Measurements from ENCODE around the gene APIP. TPM values are rescaled to one million over a fixed set of nuclear protein-coding genes. Genes with fewer than 3 reads are reported as not detected.
A peak's percentile ranks its signal among the peaks of the same experiment; 100 is the strongest.

The APIP gene, protein sequence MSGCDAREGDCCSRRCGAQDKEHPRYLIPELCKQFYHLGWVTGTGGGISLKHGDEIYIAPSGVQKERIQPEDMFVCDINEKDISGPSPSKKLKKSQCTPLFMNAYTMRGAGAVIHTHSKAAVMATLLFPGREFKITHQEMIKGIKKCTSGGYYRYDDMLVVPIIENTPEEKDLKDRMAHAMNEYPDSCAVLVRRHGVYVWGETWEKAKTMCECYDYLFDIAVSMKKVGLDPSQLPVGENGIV
- 19.0 and 27.8 TPM in 2 replicates for total RNA-seq

DNA sequence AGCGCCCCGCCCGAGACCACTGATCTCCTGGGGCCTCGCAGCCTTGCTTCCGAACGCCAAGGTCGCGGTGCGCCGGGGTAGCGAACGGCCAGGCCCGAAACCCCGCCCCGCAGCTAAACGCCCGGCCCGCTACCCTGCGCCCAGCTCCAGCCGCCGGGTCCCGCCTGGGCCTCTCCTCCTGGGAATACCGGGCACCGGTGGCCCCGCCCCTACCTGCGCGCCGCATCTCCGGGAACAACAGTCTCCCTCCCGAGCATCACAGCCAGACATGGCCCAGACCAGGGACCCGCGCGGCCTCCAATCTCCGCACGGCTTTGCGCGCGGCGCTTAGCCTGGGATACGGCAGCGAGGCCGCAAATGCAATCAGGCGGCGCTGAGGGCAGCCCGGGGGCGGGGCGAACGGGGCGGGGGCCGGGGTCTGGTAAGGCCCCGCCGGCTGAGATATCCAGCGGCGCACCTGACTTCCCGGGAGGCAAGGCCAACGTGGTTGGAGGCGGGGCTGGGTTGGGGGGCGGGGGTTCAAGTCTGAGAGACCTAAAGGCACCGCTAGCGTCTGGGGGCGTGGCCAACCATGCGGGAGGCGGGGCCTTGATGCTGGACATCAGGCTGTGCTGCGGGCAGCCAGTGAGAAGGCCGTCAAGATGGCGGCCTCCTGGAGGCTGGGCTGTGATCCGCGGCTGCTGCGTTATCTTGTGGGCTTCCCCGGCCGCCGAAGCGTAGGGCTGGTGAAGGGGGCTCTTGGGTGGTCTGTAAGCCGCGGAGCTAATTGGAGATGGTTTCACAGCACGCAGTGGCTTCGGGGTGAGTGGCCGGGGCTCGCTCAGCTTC is at the start of gene APIP, which contains the start of gene PDHX:
TSS of gene APIP (minus strand) at position 365 of the 828 bp plus-strand sequence. CDS start at position 270, 95 bp downstream.
TSS of gene PDHX (plus strand) at position 604 of the 828 bp plus-strand sequence. CDS start at position 642, 38 bp downstream.
- peak within 1 kb of the TSS; percentile 91 for H3K4me3 ChIP-seq (ENCODE audit: low read depth, low read length)
- TF ChIP-seq CTCF (IDR thresholded peaks at IDR 0.05; ENCODE audit: insufficient read depth, low read length, severe bottlenecking) = no peak
- no peaks in the 10 kb centered on the region for H3K36me3 ChIP-seq (ENCODE audit: control insufficient read depth, insufficient read depth, low read length)
- H3K27me3 ChIP-seq (ENCODE audit: control insufficient read depth, insufficient read depth, low read length) = no peaks in the 10 kb centered on the region
- DNase-seq (ENCODE audit: low read depth) (peak; percentile 95), FAIRE-seq (no peak)

DNA sequence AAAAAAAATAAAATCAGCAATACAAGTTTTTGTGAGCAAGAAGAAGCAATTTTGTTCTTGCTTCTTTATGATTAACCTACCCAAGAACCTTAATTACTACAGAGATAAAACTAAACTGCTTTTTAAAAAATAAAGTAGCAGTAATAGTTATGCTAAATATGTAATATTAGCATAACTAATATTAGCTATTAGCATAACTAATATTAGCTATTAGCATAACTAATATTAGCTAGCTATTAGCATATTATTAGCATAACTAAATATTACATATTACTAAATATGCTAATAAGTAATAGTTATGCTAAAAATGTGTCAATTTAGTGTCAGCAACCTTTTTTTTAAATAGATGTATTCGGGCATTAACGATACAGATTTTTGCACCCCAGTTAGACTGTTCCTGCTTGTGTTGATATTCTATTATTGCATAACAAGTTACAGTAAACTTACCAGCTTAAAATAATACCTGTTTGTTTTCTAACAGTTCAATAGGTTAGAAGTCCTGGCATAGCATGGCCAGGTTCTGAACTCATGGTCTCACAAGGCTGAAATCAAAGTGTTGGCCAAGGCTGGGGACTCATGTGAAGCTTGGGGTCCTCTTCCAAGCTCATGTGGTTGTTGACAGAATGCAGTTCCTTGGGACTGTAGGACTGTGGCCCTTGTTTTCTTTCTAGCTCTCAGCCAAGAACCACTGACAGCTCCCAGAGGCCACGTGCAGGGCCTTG is 48.6 kb upstream of the APIP start:
- FAIRE-seq (peak; percentile 28), DNase-seq (ENCODE audit: low read depth) (no peak)
- no peak for TF ChIP-seq CTCF (IDR thresholded peaks at IDR 0.05; ENCODE audit: insufficient read depth, low read length, severe bottlenecking)
- H3K36me3 ChIP-seq (ENCODE audit: control insufficient read depth, insufficient read depth, low read length) = peaks cover 3% of the 10 kb centered on the region
- H3K4me3 ChIP-seq (ENCODE audit: low read depth, low read length) = no peak overlapping the region
- H3K27me3 ChIP-seq (ENCODE audit: control insufficient read depth, insufficient read depth, low read length) = no peaks in the 10 kb centered on the region

- peaks cover 1% of the 10 kb centered on the region for H3K36me3 ChIP-seq (ENCODE audit: control insufficient read depth, insufficient read depth, low read length)
- no peak for DNase-seq (ENCODE audit: low read depth)
- TF ChIP-seq CTCF (IDR thresholded peaks at IDR 0.05; ENCODE audit: insufficient read depth, low read length, severe bottlenecking) = no peak
- FAIRE-seq = no peak
- H3K27me3 ChIP-seq (ENCODE audit: control insufficient read depth, insufficient read depth, low read length) = no peaks in the 10 kb centered on the region
- H3K4me3 ChIP-seq (ENCODE audit: low read depth, low read length) = no peak overlapping the region
These were observed 47.2 kb upstream of the APIP start for GRCh38 chr11:34963351-34963750.

- no peak for FAIRE-seq
- H3K36me3 ChIP-seq (ENCODE audit: control insufficient read depth, insufficient read depth, low read length) = peaks cover 1% of the 10 kb centered on the region
- no peak for TF ChIP-seq CTCF (IDR thresholded peaks at IDR 0.05; ENCODE audit: insufficient read depth, low read length, severe bottlenecking)
- no peaks in the 10 kb centered on the region for H3K27me3 ChIP-seq (ENCODE audit: control insufficient read depth, insufficient read depth, low read length)
- H3K4me3 ChIP-seq (ENCODE audit: low read depth, low read length) = no peak overlapping the region
- DNase-seq (ENCODE audit: low read depth) = no peak
These were observed 45.9 kb upstream of the APIP start for GRCh38 chr11:34962034-34962433.

DNA sequence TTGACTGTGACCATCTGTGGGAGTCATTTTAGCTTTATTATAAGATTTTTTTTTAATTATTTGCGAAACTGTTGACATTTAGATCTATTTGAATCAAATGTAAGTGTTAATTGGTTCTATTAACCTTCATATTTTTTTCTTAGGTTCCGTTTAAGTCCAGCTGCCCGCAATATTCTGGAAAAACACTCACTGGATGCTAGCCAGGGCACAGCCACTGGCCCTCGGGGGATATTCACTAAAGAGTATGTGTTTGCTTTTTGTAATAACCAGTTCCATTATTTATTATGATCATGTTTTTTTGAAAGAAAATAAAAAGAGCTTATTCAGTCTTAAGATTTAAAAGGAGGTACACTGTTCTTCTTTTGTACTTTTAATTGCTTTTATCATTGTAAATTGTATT is 44.1 kb upstream of the APIP start:
- DNase-seq (ENCODE audit: low read depth) = no peak
- H3K4me3 ChIP-seq (ENCODE audit: low read depth, low read length) = no peak overlapping the region
- TF ChIP-seq CTCF (IDR thresholded peaks at IDR 0.05; ENCODE audit: insufficient read depth, low read length, severe bottlenecking) = no peak
- no peaks in the 10 kb centered on the region for H3K27me3 ChIP-seq (ENCODE audit: control insufficient read depth, insufficient read depth, low read length)
- no peaks in the 10 kb centered on the region for H3K36me3 ChIP-seq (ENCODE audit: control insufficient read depth, insufficient read depth, low read length)
- no peak for FAIRE-seq

All from bronchial epithelial cell (primary cell).